NB4 (cell line): ENCODE results near the gene SP2.

Experiments used
- CTCF ChIP-seq: IDR thresholded peaks from one replicate; pipeline ENCODE4 v1.5.1; 2012; ENCODE audit warnings: low read depth, low read length
- MAX ChIP-seq: IDR thresholded peaks from 2 replicates; pipeline ENCODE4 v1.6.1; 2011; ENCODE audit warnings: low read depth, low read length
- MYC ChIP-seq: IDR thresholded peaks from 2 replicates; pipeline ENCODE4 v1.6.1; 2011; ENCODE audit warnings: low read depth, low read length
- POLR2A ChIP-seq: IDR thresholded peaks from 2 replicates; pipeline ENCODE4 v1.6.1; 2011; ENCODE audit warnings: mild to moderate bottlenecking; ENCODE audit not compliant: insufficient read length; ENCODE audit errors: extremely low read depth

GRCh38 chr17:47915776-47916398 is 19.9 kb downstream of the SP2 start:
- TF ChIP-seq POLR2A, result no peak
- TF ChIP-seq CTCF, result no peak
- no peak for TF ChIP-seq MAX
- no peak for TF ChIP-seq MYC
